OCI-LY1 (cell line): Measurements from ENCODE around the gene NLRP6.
"Not testable (repeated sequence)": the region's sequence is repeated elsewhere in the genome, so short reads cannot be mapped to it uniquely, and the experiment has no call there.

Experiments
- EZH2 ChIP-seq: fragments of 200-600 bp; sonication (generic), shearing (Covaris generic); IDR thresholded peaks from 2 replicates; pipeline ENCODE4 v1.8.0; 2017; ENCODE audit warnings: borderline replicate concordance, mixed run types, mild to moderate bottlenecking, antibody characterized with exemption, low read length, moderate library complexity, mixed read lengths
- TF ChIP-seq, protein P1 (sequence below): fragments of 200-600 bp; sonication (generic), shearing (Covaris generic); IDR thresholded peaks from 2 replicates; pipeline ENCODE4 v1.5.1; 2017; ENCODE audit warnings: mild to moderate bottlenecking, antibody characterized with exemption, low read length, moderate library complexity, mixed read lengths

DNA sequence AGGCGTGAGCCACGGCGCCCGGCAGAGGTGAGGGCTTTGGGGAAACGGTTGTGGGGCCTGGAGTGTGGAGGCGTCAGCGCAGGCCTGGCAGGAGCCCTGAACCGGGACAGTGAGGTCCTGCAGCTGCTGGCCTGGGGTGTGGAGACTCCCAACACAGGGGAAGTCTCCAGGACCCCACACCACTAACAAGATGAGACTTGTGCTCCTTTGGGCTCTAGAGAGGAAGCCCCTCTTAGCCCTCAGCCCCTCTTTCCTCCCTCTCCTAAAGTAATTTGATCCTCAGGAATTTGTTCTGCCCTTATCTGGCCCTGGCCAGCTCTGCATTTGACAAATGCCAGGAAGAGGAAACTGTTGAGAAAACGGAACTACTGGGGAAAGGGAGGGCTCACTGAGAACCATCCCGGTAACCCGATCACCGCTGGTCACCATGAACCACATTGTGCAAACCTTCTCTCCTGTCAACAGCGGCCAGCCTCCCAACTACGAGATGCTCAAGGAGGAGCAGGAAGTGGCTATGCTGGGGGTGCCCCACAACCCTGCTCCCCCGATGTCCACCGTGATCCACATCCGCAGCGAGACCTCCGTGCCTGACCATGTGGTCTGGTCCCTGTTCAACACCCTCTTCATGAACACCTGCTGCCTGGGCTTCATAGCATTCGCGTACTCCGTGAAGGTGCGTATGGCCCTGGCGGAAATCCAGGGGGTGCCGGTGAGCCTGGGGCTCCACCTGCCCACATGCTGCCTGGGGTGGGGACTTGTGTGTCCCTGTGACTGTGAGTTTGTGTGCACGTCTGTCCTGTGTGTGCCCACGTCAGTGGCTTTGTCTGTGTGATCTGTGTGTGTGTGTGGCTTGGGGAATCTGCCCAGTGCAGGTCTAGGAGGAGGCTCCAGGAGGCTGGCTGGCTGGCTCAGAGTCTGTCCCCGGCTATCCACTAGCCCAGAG is 29.8 kb downstream of the NLRP6 start, which contains the start of gene IFITM2:
- TF ChIP-seq, protein P1, sequence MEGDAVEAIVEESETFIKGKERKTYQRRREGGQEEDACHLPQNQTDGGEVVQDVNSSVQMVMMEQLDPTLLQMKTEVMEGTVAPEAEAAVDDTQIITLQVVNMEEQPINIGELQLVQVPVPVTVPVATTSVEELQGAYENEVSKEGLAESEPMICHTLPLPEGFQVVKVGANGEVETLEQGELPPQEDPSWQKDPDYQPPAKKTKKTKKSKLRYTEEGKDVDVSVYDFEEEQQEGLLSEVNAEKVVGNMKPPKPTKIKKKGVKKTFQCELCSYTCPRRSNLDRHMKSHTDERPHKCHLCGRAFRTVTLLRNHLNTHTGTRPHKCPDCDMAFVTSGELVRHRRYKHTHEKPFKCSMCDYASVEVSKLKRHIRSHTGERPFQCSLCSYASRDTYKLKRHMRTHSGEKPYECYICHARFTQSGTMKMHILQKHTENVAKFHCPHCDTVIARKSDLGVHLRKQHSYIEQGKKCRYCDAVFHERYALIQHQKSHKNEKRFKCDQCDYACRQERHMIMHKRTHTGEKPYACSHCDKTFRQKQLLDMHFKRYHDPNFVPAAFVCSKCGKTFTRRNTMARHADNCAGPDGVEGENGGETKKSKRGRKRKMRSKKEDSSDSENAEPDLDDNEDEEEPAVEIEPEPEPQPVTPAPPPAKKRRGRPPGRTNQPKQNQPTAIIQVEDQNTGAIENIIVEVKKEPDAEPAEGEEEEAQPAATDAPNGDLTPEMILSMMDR: not testable (repeated sequence)
- not testable (repeated sequence) for TF ChIP-seq EZH2
